GM19035 (cell line): Measurements from ENCODE around the gene SEC61A1.

Experiments
- ATAC-seq: cut with Tn5 transposase; IDR thresholded peaks from one replicate; pipeline ENCODE4 v1.9.1; 2021; ENCODE audit not compliant: unreplicated experiment

The SEC61A1 gene

GRCh38 chr3:128076483-128077201, 24.4 kb downstream of the SEC61A1 start:
- ATAC-seq, result no peak

- ATAC-seq, result no peak
Observed at GRCh38 chr3:128077202-128077624, 25.0 kb downstream of the SEC61A1 start.

GRCh38 chr3:128077665-128078064, 25.4 kb downstream of the SEC61A1 start:
- ATAC-seq, result no peak

- ATAC-seq, result no peak
Observed at GRCh38 chr3:128078322-128078721, 26.1 kb downstream of the SEC61A1 start.

GRCh38 chr3:128078875-128079274, 26.6 kb downstream of the SEC61A1 start:
- ATAC-seq, result no peak

GRCh38 chr3:128079823-128080222, 27.6 kb downstream of the SEC61A1 start:
- ATAC-seq, result no peak

GRCh38 chr3:128080323-128081080, 28.3 kb downstream of the SEC61A1 start:
- ATAC-seq, result no peak

GRCh38 chr3:128081226-128081625, 29.0 kb downstream of the SEC61A1 start:
- ATAC-seq, result no peak

GRCh38 chr3:128081846-128082245, 29.6 kb downstream of the SEC61A1 start:
- ATAC-seq, result no peak

- ATAC-seq, result no peak
Observed at GRCh38 chr3:128082546-128082945, 30.3 kb downstream of the SEC61A1 start.

GRCh38 chr3:128083396-128083795, 31.2 kb downstream of the SEC61A1 start:
- ATAC-seq, result no peak

GRCh38 chr3:128083980-128084674, 31.9 kb downstream of the SEC61A1 start:
- ATAC-seq, result no peak

GRCh38 chr3:128084675-128085021, 32.4 kb downstream of the SEC61A1 start:
- ATAC-seq, result no peak

- no peak for ATAC-seq
Observed at GRCh38 chr3:128089135-128089534, 36.9 kb downstream of the SEC61A1 start.

GRCh38 chr3:128091586-128091985, 39.3 kb downstream of the SEC61A1 start:
- ATAC-seq, result no peak

GRCh38 chr3:128094295-128095151, 42.3 kb downstream of the SEC61A1 start:
- no peak for ATAC-seq

- ATAC-seq, result peak; percentile 89
Observed at GRCh38 chr3:128095222-128095703, 43.0 kb downstream of the SEC61A1 start.

- ATAC-seq, result no peak
Observed at GRCh38 chr3:128098234-128098633, 46.0 kb downstream of the SEC61A1 start.

GRCh38 chr3:128100161-128100560, 47.9 kb downstream of the SEC61A1 start:
- ATAC-seq, result no peak

GRCh38 chr3:128100638-128101037, 48.4 kb downstream of the SEC61A1 start:
- no peak for ATAC-seq
